Neural cell (in vitro differentiated cells): ENCODE measurements around the gene PTCH2.

Experiments used
- EP300 ChIP-seq: fragments of 450-650 bp; conservative IDR thresholded peaks from 2 replicates; pipeline ENCODE4 v1.6.1; 2014; ENCODE audit warnings: antibody characterized with exemption, mild to moderate bottlenecking, moderate library complexity; ENCODE audit not compliant: poor library complexity, severe bottlenecking
- EZH2 ChIP-seq: fragments of 200-600, 300-800 bp; shearing (Covaris generic), sonication (generic); IDR thresholded peaks from 2 replicates; pipeline ENCODE4 v1.6.1; 2014; ENCODE audit warnings: antibody characterized with exemption, low read length, borderline replicate concordance, mild to moderate bottlenecking; ENCODE audit not compliant: insufficient read depth, poor library complexity, severe bottlenecking
- POLR2AphosphoS5 ChIP-seq: IDR thresholded peaks from 2 replicates; pipeline ENCODE4 v1.6.1; 2012
- RAD21 ChIP-seq: fragments of 450-650 bp; conservative IDR thresholded peaks from 2 replicates; pipeline ENCODE4 v1.6.1; 2014; ENCODE audit warnings: antibody characterized with exemption, mild to moderate bottlenecking, moderate library complexity
- SMC3 ChIP-seq: fragments of 450-650 bp; conservative IDR thresholded peaks from 2 replicates; pipeline ENCODE4 v1.6.1; 2014; ENCODE audit warnings: antibody characterized with exemption, mild to moderate bottlenecking, moderate library complexity; ENCODE audit not compliant: poor library complexity
- TAF1 ChIP-seq: IDR thresholded peaks from 2 replicates; pipeline ENCODE4 v1.6.1; 2012; ENCODE audit warnings: low read depth
- TF ChIP-seq, protein P1 (sequence below): fragments of 450-650 bp; IDR thresholded peaks from 2 replicates; pipeline ENCODE4 v1.5.1; 2014; ENCODE audit warnings: antibody characterized with exemption, mild to moderate bottlenecking, moderate library complexity; ENCODE audit not compliant: poor library complexity, severe bottlenecking

DNA sequence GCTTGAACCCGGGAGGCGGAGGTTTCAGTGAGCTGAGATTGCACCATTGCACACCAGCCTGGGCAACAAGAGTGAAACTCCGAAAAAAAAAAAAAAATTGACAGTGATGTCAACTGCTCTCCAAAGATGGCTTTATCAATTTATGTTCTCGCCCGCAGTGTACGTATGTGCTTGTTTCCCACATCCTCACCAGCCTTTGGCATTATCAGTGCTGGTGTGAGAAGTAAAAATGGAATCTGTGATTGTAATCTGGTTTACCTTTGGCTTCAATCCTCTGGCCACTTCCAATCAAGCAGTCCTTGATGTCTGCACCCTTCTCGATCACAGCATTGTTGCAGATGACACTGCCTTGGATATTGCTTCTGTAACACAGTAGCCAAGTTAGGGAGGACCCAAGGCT lies 14.4 kb upstream of the PTCH2 start:
- TF ChIP-seq, protein P1, sequence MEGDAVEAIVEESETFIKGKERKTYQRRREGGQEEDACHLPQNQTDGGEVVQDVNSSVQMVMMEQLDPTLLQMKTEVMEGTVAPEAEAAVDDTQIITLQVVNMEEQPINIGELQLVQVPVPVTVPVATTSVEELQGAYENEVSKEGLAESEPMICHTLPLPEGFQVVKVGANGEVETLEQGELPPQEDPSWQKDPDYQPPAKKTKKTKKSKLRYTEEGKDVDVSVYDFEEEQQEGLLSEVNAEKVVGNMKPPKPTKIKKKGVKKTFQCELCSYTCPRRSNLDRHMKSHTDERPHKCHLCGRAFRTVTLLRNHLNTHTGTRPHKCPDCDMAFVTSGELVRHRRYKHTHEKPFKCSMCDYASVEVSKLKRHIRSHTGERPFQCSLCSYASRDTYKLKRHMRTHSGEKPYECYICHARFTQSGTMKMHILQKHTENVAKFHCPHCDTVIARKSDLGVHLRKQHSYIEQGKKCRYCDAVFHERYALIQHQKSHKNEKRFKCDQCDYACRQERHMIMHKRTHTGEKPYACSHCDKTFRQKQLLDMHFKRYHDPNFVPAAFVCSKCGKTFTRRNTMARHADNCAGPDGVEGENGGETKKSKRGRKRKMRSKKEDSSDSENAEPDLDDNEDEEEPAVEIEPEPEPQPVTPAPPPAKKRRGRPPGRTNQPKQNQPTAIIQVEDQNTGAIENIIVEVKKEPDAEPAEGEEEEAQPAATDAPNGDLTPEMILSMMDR: no peak
- TF ChIP-seq EZH2: no peak
- TF ChIP-seq POLR2AphosphoS5: no peak
- TF ChIP-seq TAF1: no peak
- no peak for TF ChIP-seq RAD21
- no peak for TF ChIP-seq EP300
- no peak for TF ChIP-seq SMC3
